NCI-H1694 treated with DMSO at 0.1 percent for 48 hours (cell line): ENCODE data around the gene GLS.

Experiments used
- DNase-seq: peaks from one replicate; lab custom pipeline; 2025; lab: John Stamatoyannopoulos, UW

The GLS gene

GRCh38 chr2:191013932-191014652 is 133.5 kb downstream of the GLS start, which contains the start of gene STAT1:
STAT1 (minus strand) TSS chr2:191014171; CDS start chr2:191010003, 4,168 bp downstream.
- peak; percentile 87 for DNase-seq

- no peak for DNase-seq
Measured at GRCh38 chr2:191014653-191015020, 134.0 kb downstream of the GLS start.
